H1 (cell line): Measurements from ENCODE around the gene PRRT4. TPM values are rescaled to one million over a fixed set of nuclear protein-coding genes. Genes with fewer than 3 reads are reported as not detected.

Experiments
- CTCF ChIA-PET: fragments of 300-600 bp; sonication (Branson Sonifier 250); formaldehyde crosslinking; loops from one replicate; lab custom pipeline; 2021; ENCODE audit not compliant: partially characterized antibody; lab: Charles Lee
- POLR2A ChIA-PET: fragments of 300-600 bp; sonication (Branson Sonifier 250); formaldehyde crosslinking; loops from one replicate; lab custom pipeline; 2021; ENCODE audit warnings: inconsistent platforms; ENCODE audit not compliant: partially characterized antibody; lab: Charles Lee
- DNase-seq, 2 experiments: peaks; one replicate each; pipeline versions ENCODE4 v3.0.0 to v3.0.0-alpha.2; 2010 to 2022; ENCODE audit warnings: low spot score in 2 of 2, low read depth in 1 of 2, mixed read lengths in 1 of 2
- FAIRE-seq: peaks from 2 replicates; lab custom pipeline; 2011; peaks lifted over from hg19 to GRCh38; lab: Jason Lieb, UNC
- H2AFZ ChIP-seq: 2 replicates; pipeline ENCODE4 v1.8.1; 2012; ENCODE audit warnings: low read length, inconsistent platforms
- H2AK5ac ChIP-seq: 2 replicates; pipeline ENCODE4 v1.6.1; 2013; ENCODE audit warnings: low read depth, low read length
- H2BK120ac ChIP-seq: replicated peaks from 2 replicates; pipeline ENCODE3; 2013; ENCODE audit warnings: low read depth, low read length, inconsistent platforms
- H2BK12ac ChIP-seq: 2 replicates; pipeline ENCODE4 v1.6.1; 2013; ENCODE audit warnings: low read depth, low read length
- H2BK15ac ChIP-seq: 2 replicates; pipeline ENCODE4 v1.6.1; 2013; ENCODE audit warnings: low read length
- H2BK20ac ChIP-seq: 2 replicates; pipeline ENCODE4 v1.6.1; 2013; ENCODE audit warnings: low read length
- H2BK5ac ChIP-seq: 2 replicates; pipeline ENCODE4 v1.6.1; 2013; ENCODE audit warnings: low read depth, low read length
- H3K14ac ChIP-seq: 2 replicates; pipeline ENCODE4 v1.6.1; 2013; ENCODE audit warnings: inconsistent platforms; ENCODE audit not compliant: insufficient read length
- H3K18ac ChIP-seq: 2 replicates; pipeline ENCODE4 v1.6.1; 2013; ENCODE audit warnings: low read length; ENCODE audit errors: extremely low read depth
- H3K23ac ChIP-seq: 2 replicates; pipeline ENCODE4 v1.6.1; 2013; ENCODE audit warnings: inconsistent platforms; ENCODE audit not compliant: insufficient read length
- H3K23me2 ChIP-seq: 2 replicates; pipeline ENCODE4 v1.6.1; 2013; ENCODE audit warnings: low read depth, low read length
- H3K27ac ChIP-seq: 2 replicates; pipeline ENCODE4 v1.6.1; 2011; ENCODE audit warnings: low read depth, low read length, inconsistent platforms
- H3K27me3 ChIP-seq, 4 experiments: replicated peaks in 1 of 4; 1 replicate in 1 of 4; 2 replicates in 3 of 4; pipeline versions ENCODE4 v1.6.1 to v1.8.1; 2011 to 2013; ENCODE audit warnings: low read length in 3 of 4, mild to moderate bottlenecking in 3 of 4, inconsistent platforms in 2 of 4, mixed read lengths in 2 of 4, moderate library complexity in 1 of 4; ENCODE audit not compliant: control insufficient read depth in 3 of 4, insufficient read depth in 3 of 4; ENCODE audit errors: extremely low read depth in 1 of 4
- H3K36me3 ChIP-seq, 4 experiments: 2 replicates each; pipeline versions ENCODE4 v1.6.1 to v1.8.1; 2011 to 2013; ENCODE audit warnings: mild to moderate bottlenecking in 4 of 4, low read length in 3 of 4, moderate library complexity in 2 of 4, control low read depth in 1 of 4, inconsistent platforms in 1 of 4; ENCODE audit not compliant: insufficient read depth in 4 of 4, control insufficient read depth in 2 of 4
- H3K4ac ChIP-seq: replicated peaks from 2 replicates; pipeline ENCODE3; 2013; ENCODE audit warnings: low read length, low read depth, mixed read lengths, inconsistent platforms; ENCODE audit not compliant: insufficient read length
- H3K4me1 ChIP-seq, 4 experiments: replicated peaks in 1 of 4; 1 replicate in 1 of 4; 2 replicates in 3 of 4; pipeline versions ENCODE4 v1.6.1 to v1.8.1; 2011 to 2013; ENCODE audit warnings: low read length in 3 of 4, inconsistent platforms in 2 of 4, mixed read lengths in 1 of 4; ENCODE audit not compliant: insufficient read depth in 4 of 4, control insufficient read depth in 3 of 4
- H3K4me2 ChIP-seq, 2 experiments: 2 replicates each; pipeline versions ENCODE4 v1.6.1 to v1.8.1; 2011 to 2013; ENCODE audit warnings: low read depth in 2 of 2, low read length in 2 of 2, control low read depth in 1 of 2, inconsistent platforms in 1 of 2, mild to moderate bottlenecking in 1 of 2; ENCODE audit not compliant: insufficient read depth in 1 of 2
- H3K4me3 ChIP-seq, 4 experiments: fragments of 200-600, 300-600 bp in 1 of 4; sonication (generic), shearing (Covaris generic), sonication (Bioruptor Twin) in 1 of 4; 2 replicates each; pipeline versions ENCODE4 v1.5.1 to v1.8.1; 2011 to 2016; ENCODE audit warnings: low read length in 4 of 4, low read depth in 3 of 4, control low read depth in 2 of 4, inconsistent platforms in 2 of 4, mild to moderate bottlenecking in 2 of 4, mixed read lengths in 1 of 4, moderate library complexity in 1 of 4; ENCODE audit not compliant: insufficient read depth in 2 of 4; ENCODE audit errors: extremely low read depth in 1 of 4
- H3K56ac ChIP-seq: replicated peaks from 2 replicates; pipeline ENCODE3; 2013; ENCODE audit warnings: low read depth, mild to moderate bottlenecking, mixed read lengths, low read length, inconsistent platforms; ENCODE audit not compliant: insufficient read length
- H3K79me1 ChIP-seq: 2 replicates; pipeline ENCODE4 v1.6.1; 2013; ENCODE audit warnings: low read depth, low read length, control low read depth
- H3K79me2 ChIP-seq, 2 experiments: 2 replicates each; pipeline versions ENCODE4 v1.6.1 to v1.8.1; 2012 to 2013; ENCODE audit warnings: low read length in 2 of 2, mild to moderate bottlenecking in 2 of 2, inconsistent platforms in 1 of 2; ENCODE audit not compliant: insufficient read depth in 2 of 2, control insufficient read depth in 1 of 2
- H3K9ac ChIP-seq, 4 experiments: replicated peaks in 1 of 4; 1 replicate in 1 of 4; 2 replicates in 3 of 4; pipeline versions ENCODE4 v1.6.1 to v1.8.1; 2011 to 2013; ENCODE audit warnings: low read depth in 3 of 4, low read length in 3 of 4, control low read depth in 2 of 4, mild to moderate bottlenecking in 2 of 4, moderate library complexity in 2 of 4, inconsistent platforms in 1 of 4; ENCODE audit errors: extremely low read depth in 1 of 4
- H3K9me3 ChIP-seq, 2 experiments: 2 replicates each; pipeline versions ENCODE4 v1.6.1 to v1.8.1; 2012 to 2013; ENCODE audit warnings: mild to moderate bottlenecking in 2 of 2, moderate library complexity in 2 of 2, control low read depth in 1 of 2, inconsistent platforms in 1 of 2, low read depth in 1 of 2, low read length in 1 of 2, mixed read lengths in 1 of 2; ENCODE audit not compliant: insufficient read depth in 2 of 2
- H4K20me1 ChIP-seq, 2 experiments: replicated peaks in 1 of 2; 2 replicates each; pipeline versions ENCODE3 to v1.8.1; 2011 to 2013; ENCODE audit warnings: inconsistent platforms in 2 of 2, low read length in 2 of 2, mild to moderate bottlenecking in 1 of 2; ENCODE audit not compliant: insufficient read depth in 2 of 2, control insufficient read depth in 1 of 2
- H4K5ac ChIP-seq: 2 replicates; pipeline ENCODE4 v1.6.1; 2013; ENCODE audit warnings: low read length, low read depth, mixed read lengths, inconsistent platforms; ENCODE audit not compliant: insufficient read length
- H4K8ac ChIP-seq: 2 replicates; pipeline ENCODE4 v1.8.0; 2013; ENCODE audit warnings: mild to moderate bottlenecking, moderate library complexity, low read length, inconsistent platforms; ENCODE audit not compliant: insufficient read depth; ENCODE audit errors: extremely low read depth
- H4K91ac ChIP-seq: replicated peaks from 2 replicates; pipeline ENCODE3; 2013; ENCODE audit warnings: low read length, mixed read lengths, inconsistent platforms; ENCODE audit not compliant: insufficient read length
- BCL11A ChIP-seq, 2 experiments: IDR thresholded peaks; one replicate each; pipeline ENCODE4 v1.6.1; 2011; ENCODE audit warnings: low read depth in 2 of 2, low read length in 2 of 2, mild to moderate bottlenecking in 2 of 2
- CBX8 ChIP-seq: fragments of 300-800, 300-1000 bp; sonication (generic); IDR thresholded peaks from 2 replicates; pipeline ENCODE4 v1.7.1; 2016; ENCODE audit warnings: low read depth, low read length, borderline replicate concordance
- CEBPB ChIP-seq: IDR thresholded peaks from 2 replicates; pipeline ENCODE4 v1.6.1; 2012; ENCODE audit warnings: low read depth, low read length
- CHD2 ChIP-seq: IDR thresholded peaks from 2 replicates; pipeline ENCODE4 v1.6.1; 2012; ENCODE audit warnings: low read length, improper control_type of control experiment
- CREB1 ChIP-seq: IDR thresholded peaks from 2 replicates; pipeline ENCODE4 v1.6.1; 2012; ENCODE audit warnings: inconsistent platforms
- CTBP2 ChIP-seq: IDR thresholded peaks from 2 replicates; pipeline ENCODE4 v1.7.0; 2011; ENCODE audit warnings: borderline replicate concordance, mild to moderate bottlenecking, moderate library complexity, mixed read lengths, low read length; ENCODE audit not compliant: insufficient read depth, insufficient read length
- YY1 ChIP-seq: IDR thresholded peaks from 2 replicates; pipeline ENCODE4 v1.6.1; 2011; ENCODE audit warnings: low read depth, mild to moderate bottlenecking, low read length
- polyA plus RNA-seq, 7 experiments: library from polyadenylated mRNA; depleted of rRNA in 3 of 7; stranded (reverse) in 5 of 7; unstranded in 2 of 7; fragments of >200 nt in 5 of 7; fragments of 200-250 nt in 2 of 7; gene quantifications; 1 replicate in 5 of 7; 2 replicates in 1 of 7; 4 replicates in 1 of 7; pipeline versions ENCODE4 v1.2.1 to v1.2.3, GENCODE V29; 2011 to 2013; ENCODE audit warnings: missing spikeins in 2 of 7, mixed read lengths in 2 of 7
- total RNA-seq: library from RNA; stranded (reverse); fragmentation: NEBNext Ultra II Directional; extraction: Animal tissue kit (Norgen Biotek cat#: 25700); gene quantifications from 2 replicates; pipeline ENCODE4 v1.2.1, GENCODE V29; 2021
- TF ChIP-seq, protein P1 (sequence below): IDR thresholded peaks from 2 replicates; pipeline ENCODE4 v1.6.1; 2012; ENCODE audit warnings: inconsistent platforms

PRRT4 gene
- total and polyA plus RNA-seq, 2 of the 8 experiments (the other 6 are each of a cell fraction or from before 2014, with no cell fraction given), result 0.34 to 1.0 TPM

GRCh38 chr7:128323040-128323439 lies 38.5 kb downstream of the PRRT4 start:
- H3K27ac ChIP-seq, result no peak overlapping the region
- FAIRE-seq (no peak), DNase-seq (no peak)
- H3K4me2 ChIP-seq, result no peak overlapping the region
- H3K4me3 ChIP-seq, result no peak overlapping the region
- H3K4me1 ChIP-seq, result no peaks in the 10 kb centered on the region
- POLR2A ChIA-PET, result interaction anchor here (0.5 to 2.0 kb wide), 2 partner anchors 9 to 12 kb away, joined by 3 to 5 read pairs; no protein-coding TSS in a partner anchor
- H2BK12ac ChIP-seq, result no peak overlapping the region
- H3K56ac ChIP-seq, result no peak overlapping the region
- H2AK5ac ChIP-seq, result no peak overlapping the region
- no peaks in the 10 kb centered on the region for H3K79me2 ChIP-seq
- no peak overlapping the region for H2BK15ac ChIP-seq
- H2BK5ac ChIP-seq, result no peak overlapping the region
- no peaks in the 10 kb centered on the region for H3K23me2 ChIP-seq
- no peaks in the 10 kb centered on the region for H3K9me3 ChIP-seq
- no peak overlapping the region for H2BK120ac ChIP-seq
- H3K36me3 ChIP-seq, result peaks cover 28 to 76% (median 50%) of the 10 kb centered on the region in 4 experiments
- H3K79me1 ChIP-seq, result no peaks in the 10 kb centered on the region; the same call in 1 of the 2 replicates
- H2AFZ ChIP-seq, result no peak overlapping the region
- no peak overlapping the region for H2BK20ac ChIP-seq
- no peak overlapping the region for H4K91ac ChIP-seq
- H4K8ac ChIP-seq, result no peak overlapping the region
- no peak overlapping the region for H3K14ac ChIP-seq
- CTCF ChIA-PET, result interaction anchor here (0.7 to 5.0 kb wide), 11 partner anchors 12 to 113 kb away, joined by 3 to 22 read pairs (median 3); no protein-coding TSS in a partner anchor
- H4K5ac ChIP-seq, result no peak overlapping the region
- no peak overlapping the region for H3K4ac ChIP-seq
- no peaks in the 10 kb centered on the region for H4K20me1 ChIP-seq
- no peaks in the 10 kb centered on the region for H3K27me3 ChIP-seq
- no peak overlapping the region for H3K18ac ChIP-seq
- H3K23ac ChIP-seq, result no peak overlapping the region
- H3K9ac ChIP-seq, result no peak overlapping the region
- no peak for TF ChIP-seq CBX8
- TF ChIP-seq BCL11A (IDR thresholded peaks at IDR 0.05; ENCODE audit: low read depth in 2 of 2, low read length in 2 of 2), result no peak
- TF ChIP-seq CEBPB, result no peak
- no peak for TF ChIP-seq YY1
- TF ChIP-seq, protein P1, sequence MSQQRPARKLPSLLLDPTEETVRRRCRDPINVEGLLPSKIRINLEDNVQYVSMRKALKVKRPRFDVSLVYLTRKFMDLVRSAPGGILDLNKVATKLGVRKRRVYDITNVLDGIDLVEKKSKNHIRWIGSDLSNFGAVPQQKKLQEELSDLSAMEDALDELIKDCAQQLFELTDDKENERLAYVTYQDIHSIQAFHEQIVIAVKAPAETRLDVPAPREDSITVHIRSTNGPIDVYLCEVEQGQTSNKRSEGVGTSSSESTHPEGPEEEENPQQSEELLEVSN, result no peak
- TF ChIP-seq CREB1, result no peak
- no peak for TF ChIP-seq CHD2
- TF ChIP-seq CTBP2, result no peak
